Measurements from ENCODE around the gene GPRIN1. TPM values are rescaled to one million over a fixed set of nuclear protein-coding genes. Genes with fewer than 3 reads are reported as not detected.
A peak's percentile ranks its signal among the peaks of the same experiment; 100 is the strongest.

The GPRIN1 gene
- total RNA-seq, 6 donors from 2014 or later, result under 0.01 to 4.0 (median 1.3) TPM

DNA sequence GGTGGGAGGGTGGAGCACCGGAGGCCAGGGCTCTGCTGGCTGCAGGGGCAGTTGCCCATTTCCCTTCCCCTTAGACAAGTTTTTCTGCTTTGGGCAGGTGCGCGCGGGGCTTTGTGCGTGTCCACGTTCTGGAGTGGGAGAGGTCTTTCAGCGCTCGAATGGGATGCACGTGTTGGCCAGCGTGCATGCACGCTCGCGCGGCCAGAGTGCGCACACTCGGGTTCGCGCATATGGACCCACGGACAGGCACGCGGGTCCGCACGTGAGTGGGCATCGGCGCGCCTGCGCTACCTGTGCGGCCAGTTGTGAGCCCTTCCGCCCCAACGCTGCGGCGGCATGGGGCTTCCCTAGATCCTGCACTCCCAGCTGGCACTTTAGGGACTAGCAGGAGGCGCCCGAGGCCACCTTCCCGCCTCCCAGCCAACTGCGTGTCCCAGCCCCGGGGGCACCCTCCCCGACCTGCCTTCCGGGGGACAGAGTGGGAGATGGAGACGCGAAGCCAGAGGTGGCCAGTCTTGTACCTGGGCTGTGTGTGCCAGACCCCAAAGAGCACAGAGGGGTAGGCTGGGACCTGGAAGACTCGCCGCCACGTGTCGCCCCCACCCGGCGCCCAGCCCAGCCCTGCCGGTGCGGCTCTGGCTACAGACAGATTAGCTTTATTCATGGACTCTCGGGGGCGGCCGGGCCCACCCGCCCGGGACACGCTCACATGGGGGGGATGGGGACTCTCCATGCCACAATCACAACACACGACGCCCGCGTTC, 9.8 kb upstream of the GPRIN1 start:
- Histone ChIP-seq H3K27ac (no peak overlapping the region), H3K9me3 (no peaks in the 10 kb centered on the region), H3K27me3 (peaks cover 0 to 43% (median 30%) of the 10 kb centered on the region in 4 donors), H3K4me3 (peak overlapping the region in 2 of 4 donors; percentile 6 to 9), H3K36me3 (no peaks in the 10 kb centered on the region), H3K4me1 (peaks cover 16 to 22% (median 18%) of the 10 kb centered on the region in 4 donors)
- DNase-seq, result peak in 1 of 2 donors; percentile 78
- TF ChIP-seq POLR2AphosphoS5 (IDR thresholded peaks at IDR 0.05) (no peak), POLR2A (IDR thresholded peaks at IDR 0.05) (no peak), EP300 (IDR thresholded peaks at IDR 0.05) (no peak)
- TF ChIP-seq, protein P1, sequence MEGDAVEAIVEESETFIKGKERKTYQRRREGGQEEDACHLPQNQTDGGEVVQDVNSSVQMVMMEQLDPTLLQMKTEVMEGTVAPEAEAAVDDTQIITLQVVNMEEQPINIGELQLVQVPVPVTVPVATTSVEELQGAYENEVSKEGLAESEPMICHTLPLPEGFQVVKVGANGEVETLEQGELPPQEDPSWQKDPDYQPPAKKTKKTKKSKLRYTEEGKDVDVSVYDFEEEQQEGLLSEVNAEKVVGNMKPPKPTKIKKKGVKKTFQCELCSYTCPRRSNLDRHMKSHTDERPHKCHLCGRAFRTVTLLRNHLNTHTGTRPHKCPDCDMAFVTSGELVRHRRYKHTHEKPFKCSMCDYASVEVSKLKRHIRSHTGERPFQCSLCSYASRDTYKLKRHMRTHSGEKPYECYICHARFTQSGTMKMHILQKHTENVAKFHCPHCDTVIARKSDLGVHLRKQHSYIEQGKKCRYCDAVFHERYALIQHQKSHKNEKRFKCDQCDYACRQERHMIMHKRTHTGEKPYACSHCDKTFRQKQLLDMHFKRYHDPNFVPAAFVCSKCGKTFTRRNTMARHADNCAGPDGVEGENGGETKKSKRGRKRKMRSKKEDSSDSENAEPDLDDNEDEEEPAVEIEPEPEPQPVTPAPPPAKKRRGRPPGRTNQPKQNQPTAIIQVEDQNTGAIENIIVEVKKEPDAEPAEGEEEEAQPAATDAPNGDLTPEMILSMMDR (IDR thresholded peaks at IDR 0.05), result peak in 1 of 6 experiments; percentile 1
- 9 to 36% methylated on average over 6 to 32 of the region's 59 CpGs for WGBS, 2 donors
- no peak for ATAC-seq (ENCODE audit: low FRiP score in 2 of 2)

DNA sequence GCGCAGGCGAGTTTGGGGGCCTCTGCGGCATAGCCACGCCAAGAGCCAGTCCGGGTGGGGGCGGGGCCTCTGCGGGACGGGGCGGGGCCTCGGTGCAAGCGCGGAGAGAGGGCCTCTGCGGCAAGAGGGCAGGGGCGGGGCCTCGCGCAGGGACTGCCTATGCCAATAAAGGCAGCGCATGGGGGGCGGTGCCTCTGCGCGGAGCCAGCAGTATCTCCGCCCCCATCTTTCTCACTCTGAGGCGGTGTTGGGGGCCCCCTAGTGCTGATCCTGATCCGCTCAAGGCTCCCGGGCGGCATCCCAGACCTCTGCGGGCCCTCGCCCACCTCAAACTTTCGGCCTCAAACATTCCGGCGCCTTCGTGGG, 9.2 kb upstream of the GPRIN1 start:
- no peaks in the 10 kb centered on the region for H3K36me3 ChIP-seq
- DNase-seq (peak; percentile 48 to 90), ATAC-seq (ENCODE audit: low FRiP score in 2 of 2) (peak; percentile 24 to 62)
- WGBS, 2 donors, result 3 to 11% methylated on average over 5 to 18 of the region's 31 CpGs
- H3K4me3 ChIP-seq, result peak overlapping the region in 1 of 4 donors; percentile 6
- H3K27me3 ChIP-seq, result peaks cover 0 to 43% (median 30%) of the 10 kb centered on the region in 4 donors
- TF ChIP-seq, protein P1 (IDR thresholded peaks at IDR 0.05), result peak in 3 of 6 experiments; percentile 11 to 18 (median 14)
- TF ChIP-seq POLR2AphosphoS5 (IDR thresholded peaks at IDR 0.05), result no peak
- no peaks in the 10 kb centered on the region for H3K9me3 ChIP-seq
- H3K4me1 ChIP-seq, result peaks cover 16 to 22% (median 18%) of the 10 kb centered on the region in 4 donors
- H3K27ac ChIP-seq, result no peak overlapping the region

DNA sequence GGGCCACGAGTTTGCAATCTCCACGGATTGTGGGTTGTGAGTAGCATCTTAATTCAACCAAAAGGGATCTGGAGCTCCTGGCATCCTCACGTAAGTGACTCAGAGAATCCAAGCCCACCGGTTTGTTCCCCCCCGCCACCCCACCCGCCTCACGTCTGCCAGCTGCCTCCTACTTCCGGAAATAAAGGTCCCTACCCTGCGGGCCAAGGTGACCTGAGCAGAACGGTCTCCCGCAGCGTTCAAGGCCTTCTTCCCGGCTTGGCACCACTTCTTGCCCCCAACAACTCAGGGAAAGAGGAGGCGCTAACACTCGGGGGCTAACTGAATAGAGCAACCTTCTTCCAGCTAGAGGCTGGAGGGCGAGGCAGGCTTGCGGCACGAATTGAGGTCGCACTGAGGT, 8.8 kb upstream of the GPRIN1 start:
- Histone ChIP-seq H3K9me3 (no peaks in the 10 kb centered on the region), H3K4me1 (peaks cover 16 to 22% (median 18%) of the 10 kb centered on the region in 4 donors), H3K27me3 (peaks cover 0 to 43% (median 30%) of the 10 kb centered on the region in 4 donors), H3K36me3 (no peaks in the 10 kb centered on the region), H3K27ac (no peak overlapping the region), H3K4me3 (peak overlapping the region in 1 of 4 donors; percentile 6)
- TF ChIP-seq EP300 (IDR thresholded peaks at IDR 0.05), result no peak
- TF ChIP-seq, protein P1 (IDR thresholded peaks at IDR 0.05), result no peak
- no peak for TF ChIP-seq POLR2AphosphoS5 (IDR thresholded peaks at IDR 0.05)
- no peak for TF ChIP-seq POLR2A (IDR thresholded peaks at IDR 0.05)
- no peak for ATAC-seq (ENCODE audit: low FRiP score in 2 of 2)
- 22 to 50% methylated on average over 5 to 19 of the region's 19 CpGs for WGBS, 2 donors
- DNase-seq, result no peak

DNA sequence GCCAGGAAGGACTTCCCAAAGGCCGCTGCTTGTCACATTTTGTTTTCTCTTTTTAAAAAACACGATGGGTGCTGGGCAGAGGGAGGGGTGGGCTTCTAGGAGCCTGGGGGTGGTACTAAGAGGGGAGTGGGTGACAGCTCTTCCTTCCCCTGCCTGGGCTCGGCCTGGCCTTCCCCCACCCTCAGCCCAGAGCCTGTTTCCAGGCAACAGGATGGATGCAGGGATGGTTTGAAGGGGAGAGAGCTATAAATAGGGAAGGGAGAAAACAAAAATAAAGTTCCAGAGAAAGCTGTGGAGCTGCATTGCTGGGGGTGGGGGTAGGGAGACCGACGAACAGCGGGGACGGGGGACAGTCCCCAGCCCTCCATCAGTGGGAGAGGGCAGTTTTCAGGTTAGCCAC, 6.6 kb upstream of the GPRIN1 start:
- Histone ChIP-seq H3K36me3 (no peaks in the 10 kb centered on the region), H3K4me1 (peaks cover 16 to 22% (median 18%) of the 10 kb centered on the region in 4 donors), H3K4me3 (no peak overlapping the region), H3K27me3 (peaks cover 0 to 37% (median 28%) of the 10 kb centered on the region in 4 donors), H3K9me3 (no peaks in the 10 kb centered on the region), H3K27ac (no peak overlapping the region)
- WGBS, 2 donors, result 57 to 63% methylated on average over 7 of the region's 7 CpGs
- no peak for ATAC-seq (ENCODE audit: low FRiP score in 2 of 2)
- TF ChIP-seq POLR2AphosphoS5 (IDR thresholded peaks at IDR 0.05), result no peak
- TF ChIP-seq, protein P1 (IDR thresholded peaks at IDR 0.05), result no peak
- TF ChIP-seq EP300 (IDR thresholded peaks at IDR 0.05), result no peak
- TF ChIP-seq POLR2A (IDR thresholded peaks at IDR 0.05), result no peak
- DNase-seq, result no peak
